Measurements from ENCODE around the gene GNMT.
A peak's percentile ranks its signal among the peaks of the same experiment; 100 is the strongest.

GNMT gene

GRCh38 chr6:42960243-42961019 lies at the start of gene GNMT:
TSS of gene GNMT (plus strand) at chr6:42960754. CDS start at chr6:42960768, 14 bp downstream.
- DNase-seq (ENCODE audit: low read depth in 2 of 2) = peak in 1 of 2 donors; percentile 17

GRCh38 chr6:42911171-42912021 lies 49.2 kb upstream of the GNMT start:
- DNase-seq (ENCODE audit: low read depth in 2 of 2) = no peak

GRCh38 chr6:42914546-42914945 lies 46.0 kb upstream of the GNMT start:
- no peak for DNase-seq (ENCODE audit: low read depth in 2 of 2)

GRCh38 chr6:42915732-42916131 lies 44.8 kb upstream of the GNMT start, which contains the start of gene PTCRA:
TSS of gene PTCRA (plus strand) at chr6:42916053. CDS start at chr6:42916070, 17 bp downstream.
- no peak for DNase-seq (ENCODE audit: low read depth in 2 of 2)

GRCh38 chr6:42916288-42916687 lies 44.3 kb upstream of the GNMT start:
- DNase-seq (ENCODE audit: low read depth in 2 of 2) = no peak

GRCh38 chr6:42921801-42922200 lies 38.8 kb upstream of the GNMT start:
- no peak for DNase-seq (ENCODE audit: low read depth in 2 of 2)

GRCh38 chr6:42923666-42924065 lies 36.9 kb upstream of the GNMT start:
- no peak for DNase-seq (ENCODE audit: low read depth in 2 of 2)

GRCh38 chr6:42925248-42925857 lies 35.2 kb upstream of the GNMT start:
- no peak for DNase-seq (ENCODE audit: low read depth in 2 of 2)

GRCh38 chr6:42928986-42929820 lies 31.4 kb upstream of the GNMT start, which contains the start of gene CNPY3:
TSS of gene CNPY3 (plus strand) at chr6:42929480. CDS start at chr6:42929571, 91 bp downstream.
- peak; percentile 85 to 91 for DNase-seq (ENCODE audit: low read depth in 2 of 2)

GRCh38 chr6:42929821-42930360 lies 30.7 kb upstream of the GNMT start:
- DNase-seq (ENCODE audit: low read depth in 2 of 2) = peak; percentile 30 to 44

- DNase-seq (ENCODE audit: low read depth in 2 of 2) = no peak
Measured at GRCh38 chr6:42932412-42932811, 28.1 kb upstream of the GNMT start.

- DNase-seq (ENCODE audit: low read depth in 2 of 2) = no peak
Measured at GRCh38 chr6:42933205-42933604, 27.3 kb upstream of the GNMT start.

- DNase-seq (ENCODE audit: low read depth in 2 of 2) = no peak
Measured at GRCh38 chr6:42935322-42935721, 25.2 kb upstream of the GNMT start.

- DNase-seq (ENCODE audit: low read depth in 2 of 2) = no peak
Measured at GRCh38 chr6:42936398-42936797, 24.2 kb upstream of the GNMT start.

- DNase-seq (ENCODE audit: low read depth in 2 of 2) = no peak
Measured at GRCh38 chr6:42937548-42938427, 22.8 kb upstream of the GNMT start.

- DNase-seq (ENCODE audit: low read depth in 2 of 2) = no peak
Measured at GRCh38 chr6:42938428-42938796, 22.1 kb upstream of the GNMT start.

- DNase-seq (ENCODE audit: low read depth in 2 of 2) = no peak
Measured at GRCh38 chr6:42938987-42939809, 21.4 kb upstream of the GNMT start.

GRCh38 chr6:42939810-42940167 lies 20.8 kb upstream of the GNMT start:
- DNase-seq (ENCODE audit: low read depth in 2 of 2) = no peak

- DNase-seq (ENCODE audit: low read depth in 2 of 2) = no peak
Measured at GRCh38 chr6:42940493-42941045, 20.0 kb upstream of the GNMT start.

All from stimulated activated CD8-positive, alpha-beta memory T cell treated with anti-CD3 and anti-CD28 coated beads, Interleukin-7, amount 100 ng/mL, for 4 hours (primary cell).